ENCODE measurements around the gene UPP2.

DNA sequence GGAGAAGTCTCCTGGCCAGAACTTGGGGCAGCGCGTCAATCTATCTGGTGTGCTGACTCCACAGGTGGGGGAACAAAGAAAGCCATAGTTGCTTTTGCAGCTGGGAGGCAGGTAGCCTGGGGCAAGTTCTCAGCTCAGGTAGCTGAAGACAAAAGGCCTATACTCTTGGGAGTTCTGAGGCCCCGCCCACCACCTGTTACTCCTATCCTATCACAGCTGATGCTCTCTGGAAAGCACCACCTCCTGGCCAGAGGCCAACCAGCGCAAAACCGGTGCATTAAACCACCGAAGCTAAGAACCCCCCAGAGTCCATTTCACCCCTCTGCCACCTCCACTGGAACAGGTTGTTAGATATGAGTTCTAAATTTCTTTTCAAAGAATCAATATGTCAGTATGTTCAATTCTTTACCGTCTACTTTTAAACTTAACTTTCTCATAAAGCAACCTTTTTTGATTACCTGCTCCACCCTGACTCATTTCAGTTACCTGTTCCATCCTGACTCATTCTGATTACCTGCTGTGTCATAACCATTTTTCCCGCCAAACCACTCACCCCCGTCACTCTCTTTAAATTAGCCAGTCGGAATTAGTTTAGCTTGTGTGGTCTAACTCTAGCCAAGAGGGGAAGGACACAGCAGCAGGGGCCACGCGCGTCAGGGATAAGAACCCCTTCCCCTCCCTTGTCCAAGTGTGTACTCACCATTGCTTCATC lies 43.4 kb downstream of the UPP2 start:
- TF ChIP-seq, protein P1, sequence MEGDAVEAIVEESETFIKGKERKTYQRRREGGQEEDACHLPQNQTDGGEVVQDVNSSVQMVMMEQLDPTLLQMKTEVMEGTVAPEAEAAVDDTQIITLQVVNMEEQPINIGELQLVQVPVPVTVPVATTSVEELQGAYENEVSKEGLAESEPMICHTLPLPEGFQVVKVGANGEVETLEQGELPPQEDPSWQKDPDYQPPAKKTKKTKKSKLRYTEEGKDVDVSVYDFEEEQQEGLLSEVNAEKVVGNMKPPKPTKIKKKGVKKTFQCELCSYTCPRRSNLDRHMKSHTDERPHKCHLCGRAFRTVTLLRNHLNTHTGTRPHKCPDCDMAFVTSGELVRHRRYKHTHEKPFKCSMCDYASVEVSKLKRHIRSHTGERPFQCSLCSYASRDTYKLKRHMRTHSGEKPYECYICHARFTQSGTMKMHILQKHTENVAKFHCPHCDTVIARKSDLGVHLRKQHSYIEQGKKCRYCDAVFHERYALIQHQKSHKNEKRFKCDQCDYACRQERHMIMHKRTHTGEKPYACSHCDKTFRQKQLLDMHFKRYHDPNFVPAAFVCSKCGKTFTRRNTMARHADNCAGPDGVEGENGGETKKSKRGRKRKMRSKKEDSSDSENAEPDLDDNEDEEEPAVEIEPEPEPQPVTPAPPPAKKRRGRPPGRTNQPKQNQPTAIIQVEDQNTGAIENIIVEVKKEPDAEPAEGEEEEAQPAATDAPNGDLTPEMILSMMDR (IDR thresholded peaks at IDR 0.05; ENCODE audit: insufficient read depth, low read depth, low read length): no peak
- no peak for TF ChIP-seq EZH2 (IDR thresholded peaks at IDR 0.05; ENCODE audit: insufficient read depth, low read length)
